Lung (tissue), 12 donors: ENCODE results near the gene KCNMB2. TPM values are rescaled to one million over a fixed set of nuclear protein-coding genes. Genes with fewer than 3 reads are reported as not detected.

Experiments used
- ATAC-seq: fragments of 200-7000 bp; cut with Tn5 transposase; one replicate; pipeline ENCODE4 v1.9.1; 2020; ENCODE audit warnings: moderate number of reproducible peaks; ENCODE audit not compliant: insufficient read depth, low FRiP score
- DNase-seq, 3 donors: peaks; one replicate each; pipeline ENCODE4 v3.0.0-alpha.2; 2013 to 2017
- H3K27ac ChIP-seq, 2 donors: one replicate each; pipeline ENCODE4 v1.5.1; 2013; ENCODE audit warnings: mild to moderate bottlenecking in 2 of 2, moderate library complexity in 2 of 2, control low read depth in 1 of 2, inconsistent platforms in 1 of 2, low read depth in 1 of 2, low read length in 1 of 2
- H3K27me3 ChIP-seq, 3 donors: one replicate each; pipeline ENCODE4 v1.5.1; 2013; ENCODE audit warnings: low read length in 2 of 3; ENCODE audit not compliant: control insufficient read depth in 3 of 3, insufficient read depth in 3 of 3
- H3K36me3 ChIP-seq, 4 donors: one replicate each; pipeline ENCODE4 v1.5.1; 2013; ENCODE audit warnings: low read length in 4 of 4, mild to moderate bottlenecking in 1 of 4, moderate library complexity in 1 of 4; ENCODE audit not compliant: control insufficient read depth in 4 of 4, insufficient read depth in 4 of 4
- H3K4me1 ChIP-seq, 5 donors: one replicate each; pipeline ENCODE4 v1.5.1; 2013; ENCODE audit warnings: low read length in 5 of 5, mild to moderate bottlenecking in 2 of 5, moderate library complexity in 1 of 5; ENCODE audit not compliant: control insufficient read depth in 5 of 5, insufficient read depth in 5 of 5
- H3K4me3 ChIP-seq: one replicate; pipeline ENCODE4 v1.5.1; 2013; ENCODE audit warnings: mild to moderate bottlenecking, control low read depth, moderate library complexity
- H3K9ac ChIP-seq, 2 donors: one replicate each; pipeline ENCODE4 v1.5.1; 2013; ENCODE audit warnings: low read length in 2 of 2, control low read depth in 1 of 2; ENCODE audit not compliant: insufficient read depth in 1 of 2
- H3K9me3 ChIP-seq, 4 donors: one replicate each; pipeline ENCODE4 v1.5.1; 2013; ENCODE audit warnings: low read length in 3 of 4, mild to moderate bottlenecking in 1 of 4, moderate library complexity in 1 of 4; ENCODE audit not compliant: control insufficient read depth in 4 of 4, insufficient read depth in 3 of 4
- WGBS, 2 donors: extraction: QIAGEN DNeasy Blood & Tissue Kit; methylation state at CpG; one replicate each; pipeline ENCODE4 v1.1.7; 2013; 5-methylcytosine and 5-hydroxymethylcytosine counted together
- polyA plus RNA-seq, 2 donors: library from polyadenylated mRNA; stranded (reverse); fragments of 200-250 nt; gene quantifications; one replicate each; pipeline ENCODE4 v1.2.1, GENCODE V29; 2013
- total RNA-seq, 2 donors: library from RNA; depleted of rRNA in 1 of 2; stranded (reverse); fragments of >200 nt in 1 of 2; gene quantifications; one replicate each; pipeline ENCODE4 v1.2.1, GENCODE V29; 2014 to 2021
- TF ChIP-seq, protein P1 (sequence below): IDR thresholded peaks from 2 replicates; pipeline ENCODE4 v1.5.1; 2012; ENCODE audit warnings: mild to moderate bottlenecking; ENCODE audit errors: control extremely low read depth, extremely low read depth
- donor health status: control.
- donor health status: control.
- donor health status: Bipolar disorder and iron deficiency.
- donor health status: healthy.
- donor health status: DM: yes; HTN: yes; CAD: no.

Gene KCNMB2
- total and polyA plus RNA-seq, 4 donors = 0.62 to 12.2 (median 1.2) TPM

DNA sequence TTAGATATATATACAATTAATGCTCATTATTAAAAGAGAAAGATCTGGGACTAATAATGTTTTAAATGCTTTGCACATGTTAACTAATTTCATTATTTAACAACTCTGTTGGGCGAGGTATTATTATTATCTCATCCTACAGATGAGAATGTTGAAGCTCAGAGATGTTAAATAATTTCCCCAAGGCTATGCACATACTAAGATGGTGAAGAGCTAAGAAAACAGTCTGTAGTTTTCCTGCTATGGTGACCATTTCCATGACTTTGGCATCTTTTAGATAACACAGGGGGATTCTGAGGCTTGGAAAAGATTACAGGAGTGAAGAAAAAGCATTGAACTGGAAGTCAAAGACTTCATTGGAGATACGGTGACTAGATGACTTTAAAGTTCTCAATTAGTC is 308.7 kb downstream of the KCNMB2 start:
- 84% methylated on average over 2 of the region's 2 CpGs for WGBS, 2 donors
- Histone ChIP-seq H3K36me3 (no peaks in the 10 kb centered on the region), H3K27ac (no peak overlapping the region), H3K27me3 (no peaks in the 10 kb centered on the region), H3K9ac (no peak overlapping the region), H3K4me1 (peaks cover 0 to 22% (median 14%) of the 10 kb centered on the region in 5 donors), H3K9me3 (peaks cover 0 to 2% (median 0%) of the 10 kb centered on the region in 4 donors), H3K4me3 (no peak overlapping the region)
- TF ChIP-seq, protein P1, sequence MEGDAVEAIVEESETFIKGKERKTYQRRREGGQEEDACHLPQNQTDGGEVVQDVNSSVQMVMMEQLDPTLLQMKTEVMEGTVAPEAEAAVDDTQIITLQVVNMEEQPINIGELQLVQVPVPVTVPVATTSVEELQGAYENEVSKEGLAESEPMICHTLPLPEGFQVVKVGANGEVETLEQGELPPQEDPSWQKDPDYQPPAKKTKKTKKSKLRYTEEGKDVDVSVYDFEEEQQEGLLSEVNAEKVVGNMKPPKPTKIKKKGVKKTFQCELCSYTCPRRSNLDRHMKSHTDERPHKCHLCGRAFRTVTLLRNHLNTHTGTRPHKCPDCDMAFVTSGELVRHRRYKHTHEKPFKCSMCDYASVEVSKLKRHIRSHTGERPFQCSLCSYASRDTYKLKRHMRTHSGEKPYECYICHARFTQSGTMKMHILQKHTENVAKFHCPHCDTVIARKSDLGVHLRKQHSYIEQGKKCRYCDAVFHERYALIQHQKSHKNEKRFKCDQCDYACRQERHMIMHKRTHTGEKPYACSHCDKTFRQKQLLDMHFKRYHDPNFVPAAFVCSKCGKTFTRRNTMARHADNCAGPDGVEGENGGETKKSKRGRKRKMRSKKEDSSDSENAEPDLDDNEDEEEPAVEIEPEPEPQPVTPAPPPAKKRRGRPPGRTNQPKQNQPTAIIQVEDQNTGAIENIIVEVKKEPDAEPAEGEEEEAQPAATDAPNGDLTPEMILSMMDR = no peak
- DNase-seq (no peak), ATAC-seq (no peak)

DNA sequence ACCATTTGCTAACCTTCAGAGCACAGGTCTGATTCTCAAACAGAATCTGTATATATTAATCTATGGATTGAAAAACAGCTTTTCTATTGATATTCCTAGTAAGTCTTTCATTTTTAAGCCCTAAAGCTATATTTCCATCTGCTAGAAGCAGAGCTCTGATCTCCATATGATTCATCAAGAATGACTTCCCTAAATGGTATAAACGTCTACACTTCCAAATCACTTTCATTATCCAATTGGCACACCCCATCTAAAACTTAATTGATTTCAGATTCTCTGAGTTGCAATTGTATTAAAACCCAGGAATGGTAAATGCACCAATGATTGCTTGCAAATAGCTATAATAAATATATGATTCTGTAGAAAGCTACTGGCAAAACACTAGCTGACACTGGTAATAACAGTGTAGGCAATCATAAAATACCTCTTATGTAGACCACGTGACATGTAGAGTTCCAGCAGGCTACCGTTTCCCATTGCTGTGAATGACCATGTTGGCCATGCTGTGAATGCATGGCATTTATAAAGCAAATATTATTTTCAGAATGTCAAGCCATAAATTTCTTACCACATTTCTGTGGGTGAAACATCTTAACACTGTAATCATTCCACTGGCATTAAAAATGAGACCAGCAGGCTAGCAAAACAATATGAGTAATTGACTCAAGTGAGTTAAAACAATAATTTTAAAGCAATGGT is 309.3 kb downstream of the KCNMB2 start:
- ATAC-seq (no peak), DNase-seq (no peak)
- TF ChIP-seq, protein P1 = no peak
- H3K27me3 ChIP-seq = no peaks in the 10 kb centered on the region
- H3K4me1 ChIP-seq = peaks cover 0 to 28% (median 14%) of the 10 kb centered on the region in 5 donors
- no peaks in the 10 kb centered on the region for H3K9me3 ChIP-seq
- WGBS, 2 donors = 60 to 74% methylated on average over 3 of the region's 3 CpGs
- H3K27ac ChIP-seq = no peak overlapping the region
- H3K36me3 ChIP-seq = no peaks in the 10 kb centered on the region
- no peak overlapping the region for H3K4me3 ChIP-seq
- no peak overlapping the region for H3K9ac ChIP-seq

DNA sequence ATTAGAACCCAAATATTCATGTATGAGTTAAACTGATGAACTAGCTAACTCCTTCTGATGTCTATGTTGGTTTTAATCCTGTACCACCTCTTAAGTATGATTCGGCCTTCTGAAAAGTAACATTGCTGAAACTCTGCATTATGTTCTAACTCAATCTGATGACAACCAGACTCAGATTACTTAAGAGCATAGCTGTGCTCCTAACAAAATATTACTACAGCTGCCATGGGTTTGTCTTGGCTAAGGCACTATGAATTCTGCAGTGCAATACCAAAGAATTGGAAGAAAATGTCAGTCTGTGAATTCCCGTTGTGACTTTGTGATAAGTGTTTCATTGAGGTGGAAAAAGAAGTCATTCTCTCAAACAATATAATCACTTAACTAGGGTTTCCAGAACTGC is 311.0 kb downstream of the KCNMB2 start:
- no peak overlapping the region for H3K27ac ChIP-seq
- 52 to 77% methylated on average over 2 of the region's 2 CpGs for WGBS, 2 donors
- no peaks in the 10 kb centered on the region for H3K36me3 ChIP-seq
- no peak overlapping the region for H3K4me3 ChIP-seq
- no peak overlapping the region for H3K9ac ChIP-seq
- H3K4me1 ChIP-seq = peaks cover 0 to 45% (median 14%) of the 10 kb centered on the region in 5 donors
- DNase-seq (peak in 2 of 3 donors; percentile 70 to 76), ATAC-seq (no peak)
- H3K27me3 ChIP-seq = no peaks in the 10 kb centered on the region
- H3K9me3 ChIP-seq = no peaks in the 10 kb centered on the region
- TF ChIP-seq, protein P1 = no peak
